SW480 (cell line): Measurements from ENCODE around the gene KRTAP4-16.
"Not testable (repeated sequence)": the region's sequence is repeated elsewhere in the genome, so short reads cannot be mapped to it uniquely, and the experiment has no call there.

Experiments used
- DNase-seq: peaks from one replicate; pipeline ENCODE4 v3.0.0-alpha.2; 2016; ENCODE audit warnings: low spot score

KRTAP4-16 gene

GRCh38 chr17:41101586-41102259 is at the start of gene KRTAP4-16:
Gene KRTAP4-16, minus strand, starts transcription at chr17:41102209. Its CDS starts 0 bp downstream, at chr17:41102209.
- no peak for DNase-seq

- no peak for DNase-seq
Observed at GRCh38 chr17:41151525-41151924, 49.5 kb upstream of the KRTAP4-16 start.

DNA sequence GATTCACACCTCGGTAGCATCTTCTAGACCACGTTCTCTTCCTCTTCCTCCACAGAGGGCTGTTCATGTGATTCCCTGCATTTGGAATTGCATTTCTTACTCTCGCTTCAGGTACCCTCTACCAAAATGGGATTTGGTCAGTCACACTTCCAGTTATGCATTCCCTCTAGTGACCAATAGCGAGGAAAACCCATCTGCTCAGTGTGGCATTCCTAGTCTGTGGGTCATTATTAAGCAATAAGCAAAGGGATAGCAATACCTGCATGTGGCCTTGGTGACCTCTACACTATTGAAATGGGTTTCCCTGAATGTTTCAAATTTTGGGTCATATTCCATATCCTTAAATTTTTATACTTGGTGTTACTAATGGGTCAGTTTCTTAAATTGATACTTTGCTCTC is 48.0 kb upstream of the KRTAP4-16 start:
- no peak for DNase-seq

DNA sequence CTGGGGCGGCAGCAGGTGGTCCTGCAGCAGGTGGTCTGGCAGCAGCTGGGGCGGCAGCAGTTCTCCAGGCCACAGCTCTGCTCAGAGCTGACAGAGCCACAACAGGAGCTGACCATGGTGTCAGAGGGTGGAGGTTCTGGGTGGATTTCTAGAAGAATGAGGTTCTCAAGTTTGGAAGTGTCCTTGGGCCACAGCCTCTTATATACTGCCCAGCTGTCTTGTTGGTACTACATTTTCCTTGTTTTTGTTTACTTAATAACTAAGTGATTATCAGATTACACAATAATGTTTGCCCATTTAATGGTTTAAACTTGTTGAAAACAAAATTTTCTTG is 47.6 kb upstream of the KRTAP4-16 start, which contains the start of gene KRTAP4-5:
KRTAP4-5 (minus strand) TSS at position 174 of the 334 bp plus-strand sequence; CDS start at position 116, 58 bp downstream.
- DNase-seq = no peak

DNA sequence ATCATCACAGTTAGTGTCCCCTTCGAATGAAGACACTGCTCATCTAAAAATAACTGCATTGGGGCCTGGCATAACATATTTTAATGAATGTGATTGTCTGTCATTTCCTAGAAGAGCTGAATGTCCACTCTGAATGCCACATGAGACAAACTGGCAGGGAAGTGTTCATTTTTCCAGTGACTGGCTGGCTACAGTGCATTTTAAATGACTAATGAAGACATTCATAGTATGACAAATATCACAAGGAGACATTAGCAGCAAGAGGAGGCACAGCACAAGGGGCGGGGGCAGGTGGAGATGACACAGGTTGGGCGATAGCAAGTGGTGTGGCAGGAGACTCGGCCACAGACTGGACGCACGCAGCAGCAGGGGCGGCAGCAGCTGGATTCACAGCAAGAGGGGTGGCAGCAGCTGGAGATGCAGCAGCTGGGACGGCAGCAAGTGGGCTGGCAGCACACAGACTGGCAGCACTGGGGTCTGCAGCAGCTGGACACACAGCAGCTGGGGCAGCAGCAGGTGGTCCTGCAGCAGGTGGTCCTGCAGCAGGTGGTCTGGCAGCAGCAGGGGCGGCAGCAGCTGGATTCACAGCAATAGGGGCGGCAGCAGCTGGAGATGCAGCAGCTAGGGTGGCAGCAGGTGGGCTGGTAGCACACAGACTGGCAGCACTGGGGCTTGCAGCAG is 47.1 kb upstream of the KRTAP4-16 start:
- DNase-seq = not testable (repeated sequence)

DNA sequence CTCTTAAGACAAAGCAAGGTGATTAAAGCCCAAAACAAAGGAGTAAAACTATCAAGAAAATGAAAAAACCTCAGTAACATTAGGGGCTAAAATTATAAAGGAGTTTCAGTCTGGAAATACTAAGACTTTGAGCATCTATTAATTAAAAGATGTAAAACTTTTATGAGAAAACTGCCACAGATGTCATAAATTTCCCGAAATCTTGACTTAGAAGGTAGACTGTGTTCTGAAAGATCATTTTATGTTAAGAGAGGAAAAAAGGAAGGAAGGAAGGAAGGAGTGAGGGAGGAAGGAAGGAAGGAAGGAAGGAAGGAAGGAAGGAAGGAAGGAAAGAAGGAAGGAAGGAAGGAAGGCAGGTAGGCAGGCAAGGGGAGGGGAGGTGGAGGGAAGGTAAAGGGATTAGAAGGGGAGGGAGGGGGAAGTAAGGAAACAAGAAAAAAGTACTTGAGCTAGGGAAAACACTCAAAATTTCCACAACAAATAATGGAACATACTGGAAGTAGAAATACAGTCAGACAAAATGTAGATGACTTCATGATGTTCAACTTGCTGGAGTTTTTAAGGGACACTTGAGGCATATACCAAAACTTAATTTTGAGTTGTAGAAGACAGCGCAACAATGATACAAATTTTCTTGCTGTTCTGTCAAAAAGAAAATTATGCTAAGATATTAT is 45.7 kb upstream of the KRTAP4-16 start:
- no peak for DNase-seq

- DNase-seq = no peak
Observed at GRCh38 chr17:41145261-41145660, 43.3 kb upstream of the KRTAP4-16 start.

GRCh38 chr17:41144846-41145245 is 42.8 kb upstream of the KRTAP4-16 start:
- no peak for DNase-seq

DNA sequence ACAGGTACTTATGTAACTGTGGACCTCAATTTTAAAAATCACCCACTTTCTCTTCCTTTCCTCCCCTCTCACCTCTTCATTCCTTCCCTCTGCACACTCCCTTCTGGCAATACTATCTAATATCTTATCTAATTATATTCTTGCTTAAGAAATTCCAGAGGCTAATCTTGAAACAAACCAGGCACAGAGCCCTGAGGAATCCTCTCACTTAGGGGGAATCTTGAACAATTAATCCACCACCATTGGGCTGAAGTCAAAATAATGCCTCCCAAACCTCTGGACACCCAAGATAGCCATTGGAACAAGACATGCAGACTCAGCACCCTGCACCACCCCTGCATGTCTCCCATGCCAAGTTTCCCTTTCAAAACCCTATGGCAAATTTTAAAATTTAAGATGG is 39.4 kb upstream of the KRTAP4-16 start:
- DNase-seq = no peak

DNA sequence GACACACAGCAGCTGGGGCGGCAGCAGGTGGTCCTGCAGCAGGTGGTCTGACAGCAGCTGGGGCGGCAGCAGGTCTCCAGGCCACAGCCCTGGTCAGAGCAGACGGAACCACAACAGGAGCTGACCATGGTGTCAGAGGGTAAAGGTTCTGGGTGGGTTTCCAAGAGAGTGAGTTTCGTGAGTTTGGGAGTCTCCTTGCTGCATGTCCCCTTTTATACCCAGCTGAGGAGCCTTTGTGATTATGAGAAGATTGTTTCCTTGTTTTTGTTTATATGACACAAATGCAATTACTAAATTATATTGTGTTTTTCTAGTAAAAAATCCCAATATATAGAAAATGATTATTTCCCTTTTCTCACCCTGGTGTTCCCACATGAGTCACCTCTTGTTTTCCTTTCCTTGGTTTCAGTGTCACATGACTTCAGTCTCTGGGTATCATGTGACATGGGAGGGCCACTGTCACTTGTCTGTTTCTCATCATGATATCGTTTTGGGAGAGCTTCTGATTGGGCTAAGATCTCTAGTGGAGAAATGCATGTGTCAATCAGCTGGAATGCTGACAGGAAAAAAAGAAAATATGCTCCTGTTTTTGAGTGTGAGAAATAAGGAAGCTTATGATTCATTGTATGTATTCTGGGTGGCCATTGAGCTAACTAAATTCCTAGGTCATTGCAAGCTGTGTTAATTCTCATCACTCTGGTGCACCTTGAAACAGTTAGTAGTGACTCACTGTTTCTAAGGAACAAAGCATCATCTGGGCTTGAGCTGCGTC is 38.5 kb upstream of the KRTAP4-16 start, which contains the start of gene KRTAP4-6:
KRTAP4-6 (minus strand) TSS at position 185 of the 772 bp plus-strand sequence; CDS start at position 128, 57 bp downstream.
- peak; percentile 39 for DNase-seq

- DNase-seq = not testable (repeated sequence)
Observed at GRCh38 chr17:41139865-41140264, 37.9 kb upstream of the KRTAP4-16 start.

- DNase-seq = no peak
Observed at GRCh38 chr17:41133880-41134735, 32.1 kb upstream of the KRTAP4-16 start.

- DNase-seq = peak; percentile 80
Observed at GRCh38 chr17:41131979-41132378, 30.0 kb upstream of the KRTAP4-16 start.

- DNase-seq = no peak
Observed at GRCh38 chr17:41127371-41127770, 25.4 kb upstream of the KRTAP4-16 start.

DNA sequence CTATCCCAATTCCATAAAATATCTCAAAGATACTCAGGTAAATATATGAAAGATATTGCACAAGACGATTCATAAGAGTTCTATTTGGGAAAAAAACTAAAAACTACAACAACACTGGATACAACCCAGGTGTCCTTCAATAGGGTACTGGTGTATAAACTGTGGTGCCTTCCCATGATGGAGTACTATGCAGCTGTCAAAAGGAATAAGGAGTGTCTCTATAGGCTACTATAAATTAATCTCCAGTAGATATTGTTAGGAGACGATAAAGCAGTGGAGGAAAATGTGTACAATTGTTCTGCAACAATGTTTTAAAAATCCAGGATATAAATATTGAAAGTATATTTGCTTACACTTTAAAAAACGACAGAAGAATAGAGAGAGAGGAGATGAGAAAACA is 24.4 kb upstream of the KRTAP4-16 start:
- no peak for DNase-seq

DNA sequence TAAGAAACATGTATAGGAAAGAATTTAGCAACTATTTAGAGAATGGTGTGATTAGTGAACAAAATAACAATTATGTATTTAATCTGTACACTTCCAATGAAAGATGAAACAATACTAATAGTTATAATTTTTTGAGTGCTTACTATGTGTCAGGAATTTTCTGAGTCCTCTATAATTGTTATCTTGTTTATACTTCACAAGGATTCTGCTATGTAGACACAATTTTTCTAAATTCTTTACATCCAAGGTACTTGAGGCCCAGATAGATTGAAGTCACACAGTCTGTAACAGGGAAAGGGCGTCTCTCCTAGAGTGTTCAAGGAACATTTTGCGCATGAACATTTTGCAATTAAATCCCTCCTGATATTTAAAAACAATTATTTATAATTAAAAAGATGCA is 23.1 kb upstream of the KRTAP4-16 start:
- DNase-seq = no peak

GRCh38 chr17:41123991-41124371 is 22.0 kb upstream of the KRTAP4-16 start, which contains the start of gene KRTAP4-12:
Gene KRTAP4-12, minus strand, starts transcription at chr17:41124182. Its CDS starts 60 bp downstream, at chr17:41124122.
- DNase-seq = not testable (repeated sequence)

DNA sequence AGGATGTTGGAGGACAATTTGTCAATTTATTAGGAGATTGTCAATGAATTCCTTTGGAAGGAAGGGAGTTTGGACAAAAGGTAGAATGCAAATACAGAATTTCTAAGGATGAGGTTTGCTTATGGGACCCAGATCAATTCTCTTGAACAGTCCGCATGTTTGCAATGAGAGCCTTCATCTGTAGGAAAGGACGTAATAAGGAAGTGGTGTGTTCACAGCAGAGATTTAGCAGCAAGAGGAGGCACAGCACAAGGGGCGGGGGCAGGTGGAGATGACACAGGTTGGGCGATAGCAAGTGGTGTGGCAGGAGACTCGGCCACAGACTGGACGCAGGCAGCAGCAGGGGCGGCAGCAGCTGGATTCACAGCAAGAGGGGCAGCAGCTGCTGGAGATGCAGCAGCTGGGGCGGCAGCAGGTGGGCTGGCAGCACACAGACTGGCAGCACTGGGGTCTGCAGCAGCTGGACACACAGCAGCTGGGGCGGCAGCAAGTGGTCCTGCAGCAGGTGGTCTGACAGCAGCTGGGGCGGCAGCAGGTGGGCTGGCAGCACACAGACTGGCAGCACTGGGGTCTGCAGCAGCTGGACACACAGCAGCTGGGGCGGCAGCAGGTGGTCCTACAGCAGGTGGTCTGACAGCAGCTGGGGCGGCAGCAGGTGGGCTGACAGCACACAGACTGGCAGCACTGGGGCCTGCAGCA is 21.4 kb upstream of the KRTAP4-16 start:
- DNase-seq = not testable (repeated sequence)

DNA sequence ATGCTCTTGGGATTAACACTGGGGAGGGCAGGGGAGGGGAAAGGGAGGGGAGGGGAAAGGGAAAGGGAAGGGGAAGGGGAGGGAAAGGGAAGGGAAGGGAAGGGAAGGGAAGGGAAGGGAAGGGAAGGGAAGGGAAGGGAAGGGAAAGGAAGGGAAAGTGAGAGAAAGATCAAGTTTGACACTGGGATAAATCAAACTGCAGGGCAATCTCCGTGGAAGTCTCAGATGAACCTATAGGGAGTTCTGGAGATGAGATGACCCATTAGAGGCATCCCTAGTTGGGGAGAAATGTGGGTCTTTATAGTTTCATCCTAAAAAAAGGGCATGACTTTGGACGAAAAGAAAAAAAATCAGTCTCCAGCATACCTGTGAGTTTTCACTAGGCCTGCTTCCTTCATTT is 19.7 kb upstream of the KRTAP4-16 start:
- DNase-seq = no peak
